Mesothelial cell of epicardium (in vitro differentiated cells): ENCODE data around the gene C3orf85. TPM values are rescaled to one million over a fixed set of nuclear protein-coding genes. Genes with fewer than 3 reads are reported as not detected.

ENCODE experiments used
- DNase-seq, 2 experiments: peaks; one replicate each; pipeline ENCODE4 v3.0.0; 2021; ENCODE audit warnings: low spot score in 2 of 2; ENCODE audit not compliant: unreplicated experiment in 2 of 2
- H3K27ac Mint-ChIP-seq: 2 replicates; pipeline ENCODE4 v1.8.0; 2021; ENCODE audit warnings: mixed read lengths
- H3K27me3 Mint-ChIP-seq: 2 replicates; pipeline ENCODE4 v1.8.0; 2021; ENCODE audit warnings: low read depth, mixed read lengths
- H3K36me3 Mint-ChIP-seq: 2 replicates; pipeline ENCODE4 v1.8.0; 2021; ENCODE audit warnings: mixed read lengths
- H3K4me1 Mint-ChIP-seq: 2 replicates; pipeline ENCODE4 v1.8.0; 2021; ENCODE audit warnings: mixed read lengths
- H3K4me3 Mint-ChIP-seq: 2 replicates; pipeline ENCODE4 v1.8.0; 2021; ENCODE audit warnings: mild to moderate bottlenecking, moderate library complexity, mixed read lengths
- H3K9me3 Mint-ChIP-seq: 2 replicates; pipeline ENCODE4 v1.8.0; 2021; ENCODE audit warnings: mixed read lengths
- total RNA-seq: library from RNA; stranded (reverse); gene quantifications from 3 replicates; pipeline ENCODE4 v1.2.1, GENCODE V29; 2021
- TF ChIP-seq, protein P1 (sequence below): fragments of 200-600 bp; sonication (generic); IDR thresholded peaks from one replicate; pipeline ENCODE4 v1.5.0; 2021; ENCODE audit warnings: antibody characterized with exemption; ENCODE audit not compliant: unreplicated experiment

C3orf85 gene
- total RNA-seq, 1 donor from 2014 or later = not detected

DNA sequence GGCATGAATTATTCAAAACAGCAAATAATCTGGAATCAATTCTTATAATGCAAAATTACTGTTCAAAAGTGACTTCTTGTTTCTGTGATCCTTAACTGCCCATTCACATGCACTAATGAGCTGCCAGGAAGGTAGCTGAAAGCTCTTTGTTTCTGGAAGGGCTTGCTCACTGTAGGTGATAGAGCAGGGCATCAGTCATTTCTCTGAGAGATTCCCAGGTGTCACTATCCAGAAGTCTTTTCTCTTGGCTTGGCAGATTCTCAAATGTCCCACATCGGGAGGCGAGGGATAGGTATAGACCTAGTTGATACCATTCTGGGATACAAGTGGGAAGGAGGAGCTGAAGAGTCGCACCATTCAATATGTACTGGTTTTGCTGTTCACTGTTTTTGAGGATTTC lies 35.0 kb downstream of the C3orf85 start:
- TF ChIP-seq, protein P1, sequence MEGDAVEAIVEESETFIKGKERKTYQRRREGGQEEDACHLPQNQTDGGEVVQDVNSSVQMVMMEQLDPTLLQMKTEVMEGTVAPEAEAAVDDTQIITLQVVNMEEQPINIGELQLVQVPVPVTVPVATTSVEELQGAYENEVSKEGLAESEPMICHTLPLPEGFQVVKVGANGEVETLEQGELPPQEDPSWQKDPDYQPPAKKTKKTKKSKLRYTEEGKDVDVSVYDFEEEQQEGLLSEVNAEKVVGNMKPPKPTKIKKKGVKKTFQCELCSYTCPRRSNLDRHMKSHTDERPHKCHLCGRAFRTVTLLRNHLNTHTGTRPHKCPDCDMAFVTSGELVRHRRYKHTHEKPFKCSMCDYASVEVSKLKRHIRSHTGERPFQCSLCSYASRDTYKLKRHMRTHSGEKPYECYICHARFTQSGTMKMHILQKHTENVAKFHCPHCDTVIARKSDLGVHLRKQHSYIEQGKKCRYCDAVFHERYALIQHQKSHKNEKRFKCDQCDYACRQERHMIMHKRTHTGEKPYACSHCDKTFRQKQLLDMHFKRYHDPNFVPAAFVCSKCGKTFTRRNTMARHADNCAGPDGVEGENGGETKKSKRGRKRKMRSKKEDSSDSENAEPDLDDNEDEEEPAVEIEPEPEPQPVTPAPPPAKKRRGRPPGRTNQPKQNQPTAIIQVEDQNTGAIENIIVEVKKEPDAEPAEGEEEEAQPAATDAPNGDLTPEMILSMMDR = no peak
- no peak for DNase-seq
- no peaks in the 10 kb centered on the region for H3K9me3 Mint-ChIP-seq
- H3K4me3 Mint-ChIP-seq = no peak overlapping the region
- H3K27me3 Mint-ChIP-seq = peaks cover 2% of the 10 kb centered on the region
- no peak overlapping the region for H3K27ac Mint-ChIP-seq
- no peaks in the 10 kb centered on the region for H3K4me1 Mint-ChIP-seq
- no peaks in the 10 kb centered on the region for H3K36me3 Mint-ChIP-seq

DNA sequence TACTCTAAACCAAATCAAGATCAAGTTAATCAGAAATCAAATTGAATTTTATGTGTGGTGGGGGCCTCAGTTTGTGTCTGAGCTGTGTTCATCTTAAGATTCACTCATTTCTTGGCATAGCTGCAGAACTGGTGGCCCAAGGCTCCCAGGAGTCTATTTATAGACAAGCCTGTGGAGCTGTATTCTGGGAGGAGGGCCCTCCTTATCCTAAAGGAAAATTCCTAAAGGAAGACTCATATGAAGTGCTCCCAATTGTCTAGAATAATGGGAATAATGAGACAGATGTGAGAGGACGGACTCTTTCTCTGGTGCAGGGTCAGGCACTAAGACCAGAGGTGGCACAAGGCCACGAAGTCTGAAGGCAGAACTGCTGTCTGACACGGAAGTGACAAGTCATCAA lies 38.9 kb downstream of the C3orf85 start:
- Mint-ChIP-seq H3K4me1 (no peaks in the 10 kb centered on the region), H3K9me3 (no peaks in the 10 kb centered on the region), H3K27me3 (peaks cover 2% of the 10 kb centered on the region), H3K27ac (no peak overlapping the region), H3K4me3 (no peak overlapping the region), H3K36me3 (no peaks in the 10 kb centered on the region)
- DNase-seq = no peak
- TF ChIP-seq, protein P1 = no peak

DNA sequence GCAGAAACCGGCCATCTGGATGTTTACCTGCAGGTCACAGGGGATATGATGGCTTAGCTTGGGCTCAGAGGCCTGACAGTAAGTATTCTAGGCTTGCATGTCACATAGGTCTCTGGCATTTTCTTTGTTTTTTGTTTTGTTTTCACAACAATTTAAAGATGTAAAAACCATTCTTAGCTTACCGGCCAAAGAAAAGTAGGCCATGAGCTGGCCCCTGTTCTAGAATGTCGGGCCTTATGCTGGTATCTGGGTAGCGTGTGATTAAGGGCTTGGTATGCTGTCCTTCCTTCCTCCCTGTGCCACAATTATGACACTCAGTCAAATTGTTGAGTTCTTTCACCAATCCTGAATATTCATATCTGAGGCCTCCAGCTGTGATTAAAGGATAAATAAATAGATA lies 40.2 kb downstream of the C3orf85 start:
- DNase-seq = no peak
- Mint-ChIP-seq H3K27me3 (no peaks in the 10 kb centered on the region), H3K36me3 (no peaks in the 10 kb centered on the region), H3K4me3 (no peak overlapping the region), H3K27ac (no peak overlapping the region), H3K9me3 (no peaks in the 10 kb centered on the region), H3K4me1 (no peaks in the 10 kb centered on the region)
- TF ChIP-seq, protein P1 = no peak

DNA sequence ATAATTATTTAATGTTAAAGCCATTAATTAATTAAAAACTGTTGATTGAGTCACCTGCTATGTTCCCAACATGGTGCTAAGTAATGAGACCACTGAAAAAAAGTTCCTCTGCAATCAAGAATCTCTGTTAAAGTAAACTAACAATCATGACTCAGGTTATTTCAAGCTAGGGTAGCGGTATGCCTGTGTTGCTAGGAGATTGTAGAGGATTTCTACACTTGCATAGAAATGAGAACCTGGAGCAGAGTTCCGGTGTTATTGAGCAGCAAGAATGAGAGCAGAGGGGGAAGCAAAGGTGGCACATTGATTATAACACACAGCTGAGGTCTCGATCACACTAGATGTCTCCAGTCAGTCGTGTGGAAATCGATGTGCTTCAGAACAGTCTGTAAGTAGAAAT lies 41.4 kb downstream of the C3orf85 start:
- H3K9me3 Mint-ChIP-seq = no peaks in the 10 kb centered on the region
- H3K4me3 Mint-ChIP-seq = no peak overlapping the region
- DNase-seq = no peak
- H3K27ac Mint-ChIP-seq = no peak overlapping the region
- no peaks in the 10 kb centered on the region for H3K4me1 Mint-ChIP-seq
- peaks cover 2% of the 10 kb centered on the region for H3K27me3 Mint-ChIP-seq
- TF ChIP-seq, protein P1 = no peak
- H3K36me3 Mint-ChIP-seq = no peaks in the 10 kb centered on the region

DNA sequence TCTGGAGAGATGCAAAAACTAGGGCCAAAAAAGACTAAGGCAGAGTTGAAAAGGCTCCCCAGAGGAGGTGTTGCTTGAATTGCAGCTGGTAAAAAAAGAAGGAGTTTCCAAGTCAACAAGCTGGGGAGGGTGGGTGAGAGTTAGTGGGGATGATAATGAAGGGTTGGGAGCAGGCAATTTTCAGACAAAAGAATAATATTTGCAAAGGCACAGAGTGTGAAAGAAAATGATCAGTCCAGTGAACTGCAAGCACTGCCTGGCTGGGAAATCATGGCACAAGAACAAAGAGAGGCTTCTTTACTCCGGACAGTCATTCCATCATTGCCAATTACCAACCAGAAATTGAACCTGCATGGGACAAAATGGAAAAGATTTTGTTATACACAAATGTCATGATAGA lies 42.2 kb downstream of the C3orf85 start:
- TF ChIP-seq, protein P1 = no peak
- H3K4me1 Mint-ChIP-seq = no peaks in the 10 kb centered on the region
- no peak for DNase-seq
- peaks cover 2% of the 10 kb centered on the region for H3K27me3 Mint-ChIP-seq
- no peaks in the 10 kb centered on the region for H3K9me3 Mint-ChIP-seq
- H3K4me3 Mint-ChIP-seq = no peak overlapping the region
- no peaks in the 10 kb centered on the region for H3K36me3 Mint-ChIP-seq
- H3K27ac Mint-ChIP-seq = no peak overlapping the region

DNA sequence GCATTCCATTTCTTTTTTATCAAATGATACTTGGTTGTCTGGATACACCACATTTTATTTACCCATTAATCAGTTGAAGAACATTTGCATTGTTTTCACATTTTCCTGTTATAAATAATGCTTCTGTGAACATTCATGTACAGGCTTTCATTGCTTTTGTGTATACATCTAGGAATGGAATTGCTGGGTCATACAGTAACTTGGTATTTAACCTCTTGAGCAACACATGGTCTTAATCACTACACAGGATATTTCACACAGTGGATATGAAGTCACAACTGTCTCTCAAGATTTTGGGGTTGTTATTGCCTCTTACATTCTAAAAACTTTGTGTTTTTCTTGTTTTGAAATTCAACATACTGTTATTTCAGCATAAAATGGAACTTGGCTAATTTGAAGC lies 48.2 kb downstream of the C3orf85 start:
- no peak for DNase-seq
- H3K4me3 Mint-ChIP-seq = no peak overlapping the region
- H3K36me3 Mint-ChIP-seq = no peaks in the 10 kb centered on the region
- H3K27me3 Mint-ChIP-seq = peaks cover 2% of the 10 kb centered on the region
- peaks cover 4% of the 10 kb centered on the region for H3K9me3 Mint-ChIP-seq
- H3K4me1 Mint-ChIP-seq = no peaks in the 10 kb centered on the region
- no peak overlapping the region for H3K27ac Mint-ChIP-seq
- TF ChIP-seq, protein P1 = no peak
